Right lobe of liver (tissue), 6 donors: ENCODE results near the gene TRIM2. TPM values are rescaled to one million over a fixed set of nuclear protein-coding genes. Genes with fewer than 3 reads are reported as not detected.
A peak's percentile ranks its signal among the peaks of the same experiment; 100 is the strongest.

Experiments used
- ATAC-seq, 4 donors: fragments of 200-7000 bp; cut with Tn5 transposase; one replicate each; pipeline ENCODE4 v1.9.1; 2020; ENCODE audit warnings: mild to moderate bottlenecking in 4 of 4, moderate library complexity in 4 of 4
- DNase-seq, 3 donors: peaks; one replicate each; pipeline ENCODE4 v3.0.0-alpha.2; 2020
- H3K27ac ChIP-seq, 3 donors: fragments of 200-600 bp; one replicate each; pipeline ENCODE4 v1.8.0; 2022
- H3K27me3 ChIP-seq, 2 donors: fragments of 200-600 bp; one replicate each; pipeline ENCODE4 v1.8.0; 2022
- H3K36me3 ChIP-seq, 4 donors: fragments of 200-600 bp; sonication (generic) in 1 of 4; one replicate each; pipeline versions ENCODE4 v1.5.1 to v1.8.0; 2017 to 2022; ENCODE audit warnings: control low read depth in 1 of 4
- H3K4me1 ChIP-seq, 4 donors: fragments of 200-600 bp; sonication (generic) in 1 of 4; one replicate each; pipeline versions ENCODE4 v1.5.1 to v1.8.0; 2017 to 2022; ENCODE audit warnings: control low read depth in 1 of 4
- H3K4me3 ChIP-seq, 3 donors: fragments of 200-600 bp; one replicate each; pipeline ENCODE4 v1.8.0; 2022
- H3K9me3 ChIP-seq, 4 donors: fragments of 200-600 bp; sonication (generic) in 1 of 4; one replicate each; pipeline versions ENCODE4 v1.5.1 to v1.8.0; 2017 to 2022; ENCODE audit warnings: control low read depth in 1 of 4
- CTCF ChIP-seq, 4 donors: fragments of 200-600 bp in 3 of 4; fragments of 450-650 bp in 1 of 4; IDR thresholded peaks; one replicate each; pipeline versions ENCODE4 v1.5.1 to v1.8.0; 2016 to 2022; ENCODE audit warnings: antibody characterized with exemption in 4 of 4, mild to moderate bottlenecking in 2 of 4
- POLR2A ChIP-seq: fragments of 450-650 bp; IDR thresholded peaks from one replicate; pipeline ENCODE4 v1.6.1; 2017; ENCODE audit warnings: antibody characterized with exemption, mild to moderate bottlenecking
- WGBS: methylation state at CpG from one replicate; pipeline ENCODE4 v1.1.6; 2018; ENCODE audit warnings: low coverage, low lambda C conversion rate; ENCODE audit not compliant: insufficient coverage; ENCODE audit errors: missing lambda C conversion rate; 5-methylcytosine and 5-hydroxymethylcytosine counted together
- intact Hi-C, 2 donors: fragments of 100-400 bp; cut with DNase I; formaldehyde crosslinking; loops; one replicate each; pipeline versions ENCODE4 v1.11.2 to v1.14.1; 2022
- total RNA-seq, 6 experiments: library from RNA; depleted of rRNA in 2 of 6; stranded (reverse); fragments of >200 nt in 2 of 6; fragmentation: NEBNext Ultra II Directional in 3 of 6; extraction: Animal tissue kit (Norgen Biotek cat#: 25700) in 3 of 6; gene quantifications; one replicate each; pipeline versions ENCODE4 v1.1.0 to v1.2.4, GENCODE V29; 2016 to 2023
- donor health status: DM: no; HTN: yes; CAD: no.
- donor health status: DM: no; HTN: no; CAD: no.
- donor health status: DM: no; HTN: no; CAD: no.
- donor health status: DM: no; HTN: yes; CAD: no.
- donor health status: DM: no; HTN: yes; CAD: no.

Gene TRIM2
- total RNA-seq, 6 experiments from 2014 or later, result 8.9 to 17.5 (median 10.0) TPM

- DNase-seq (no peak), ATAC-seq (no peak)
- Histone ChIP-seq H3K36me3 (peaks cover 0 to 2% (median 0%) of the 10 kb centered on the region in 4 donors), H3K4me3 (no peak overlapping the region), H3K9me3 (no peaks in the 10 kb centered on the region), H3K27me3 (no peaks in the 10 kb centered on the region), H3K4me1 (no peaks in the 10 kb centered on the region), H3K27ac (no peak overlapping the region)
- intact Hi-C loops, result no loop called here
- TF ChIP-seq CTCF (IDR thresholded peaks at IDR 0.05) (no peak), POLR2A (no peak)
- 100% methylated on average over 2 of the region's 2 CpGs for WGBS
Observed at GRCh38 chr4:153332936-153333335, 128.7 kb downstream of the TRIM2 start.

GRCh38 chr4:153333874-153334273 lies 129.6 kb downstream of the TRIM2 start:
- intact Hi-C loops, result no loop called here
- H3K36me3 ChIP-seq, result peaks cover 0 to 2% (median 0%) of the 10 kb centered on the region in 4 donors
- no peak overlapping the region for H3K27ac ChIP-seq
- H3K27me3 ChIP-seq, result no peaks in the 10 kb centered on the region
- H3K9me3 ChIP-seq, result no peaks in the 10 kb centered on the region
- no peak for ATAC-seq
- DNase-seq, result no peak
- no peak for TF ChIP-seq POLR2A
- no peak for TF ChIP-seq CTCF (IDR thresholded peaks at IDR 0.05)
- H3K4me3 ChIP-seq, result no peak overlapping the region
- H3K4me1 ChIP-seq, result no peaks in the 10 kb centered on the region

- intact Hi-C loops, result no loop called here
Observed at GRCh38 chr4:153335665-153336064, 131.4 kb downstream of the TRIM2 start.

GRCh38 chr4:153337686-153338085 lies 133.4 kb downstream of the TRIM2 start:
- 66% methylated on average over 3 of the region's 4 CpGs for WGBS
- no peak for DNase-seq

More at GRCh38 chr4:153335665-153336064, 131.4 kb downstream of the TRIM2 start:
- Histone ChIP-seq H3K27me3 (no peaks in the 10 kb centered on the region), H3K4me1 (no peaks in the 10 kb centered on the region), H3K4me3 (no peak overlapping the region), H3K36me3 (peaks cover 0 to 2% (median 0%) of the 10 kb centered on the region in 4 donors), H3K27ac (no peak overlapping the region), H3K9me3 (no peaks in the 10 kb centered on the region)
- WGBS, result 84% methylated on average over 4 of the region's 4 CpGs
- TF ChIP-seq POLR2A (no peak), CTCF (IDR thresholded peaks at IDR 0.05) (no peak)
- DNase-seq, result no peak
- ATAC-seq, result no peak

More at GRCh38 chr4:153337686-153338085, 133.4 kb downstream of the TRIM2 start:
- no peaks in the 10 kb centered on the region for H3K4me1 ChIP-seq
- ATAC-seq, result peak in 1 of 4 donors; percentile 27
- H3K4me3 ChIP-seq, result no peak overlapping the region
- no peaks in the 10 kb centered on the region for H3K27me3 ChIP-seq
- H3K9me3 ChIP-seq, result no peaks in the 10 kb centered on the region
- peaks cover 0 to 2% (median 0%) of the 10 kb centered on the region in 4 donors for H3K36me3 ChIP-seq
- intact Hi-C loops, result no loop called here
- TF ChIP-seq POLR2A (no peak), CTCF (IDR thresholded peaks at IDR 0.05) (no peak)
- no peak overlapping the region for H3K27ac ChIP-seq
